ENCODE measurements around the gene PRKACG.

The PRKACG gene

GRCh38 chr9:68964102-68964541 lies 49.8 kb downstream of the PRKACG start:
- CTCF ChIA-PET, result interaction anchor here (0.6 to 2.3 kb wide), 5 partner anchors 10 to 118 kb away, joined by 3 to 8 read pairs (median 5); no protein-coding TSS in a partner anchor
- no CpG with 5 or more reads among the region's 3 CpGs for WGBS (ENCODE audit: insufficient coverage)

GRCh38 chr9:68963416-68963815 lies 50.5 kb downstream of the PRKACG start:
- peaks cover 0 to 2% (median 0%) of the 10 kb centered on the region in 5 experiments for H3K9me3 ChIP-seq (ENCODE audit: control extremely low read depth in 1 of 5, control insufficient read depth in 4 of 5, insufficient read depth in 2 of 5, low read depth in 1 of 5, low read length in 4 of 5)
- no peak for DNase-seq
- H3K27me3 ChIP-seq (replicated peaks in 2 of 5; ENCODE audit: control insufficient read depth in 4 of 5, insufficient read depth in 5 of 5, low read length in 4 of 5), result no peaks in the 10 kb centered on the region
- H3K36me3 ChIP-seq (ENCODE audit: control insufficient read depth in 4 of 4, insufficient read depth in 4 of 4, low read length in 3 of 4), result peaks cover 0 to 2% (median 0%) of the 10 kb centered on the region in 4 experiments
- CTCF ChIA-PET, result interaction anchor here (1.3 to 2.3 kb wide), 4 partner anchors 10 to 18 kb away, joined by 4 to 8 read pairs (median 5); no protein-coding TSS in a partner anchor
- H3K27ac ChIP-seq (ENCODE audit: insufficient read depth in 1 of 2, low read depth in 1 of 2, low read length in 2 of 2, poor library complexity in 1 of 2, severe bottlenecking in 2 of 2), result no peak overlapping the region
- POLR2A ChIA-PET, result no interaction called here
- 100% methylated on average over 3 of the region's 3 CpGs for WGBS (ENCODE audit: insufficient coverage)
- H3K4me3 ChIP-seq (ENCODE audit: control insufficient read depth in 1 of 7, extremely low read depth in 1 of 7, insufficient read depth in 4 of 7, low read depth in 2 of 7, low read length in 6 of 7), result no peak overlapping the region
- peaks cover 0 to 14% (median 0%) of the 10 kb centered on the region in 4 experiments for H3K4me1 ChIP-seq (ENCODE audit: control extremely low read depth in 1 of 4, control insufficient read depth in 4 of 4, insufficient read depth in 4 of 4, low read length in 3 of 4)

More at GRCh38 chr9:68964102-68964541, 49.8 kb downstream of the PRKACG start:
- peaks cover 0 to 2% (median 0%) of the 10 kb centered on the region in 4 experiments for H3K36me3 ChIP-seq (ENCODE audit: control insufficient read depth in 4 of 4, insufficient read depth in 4 of 4, low read length in 3 of 4)
- H3K4me3 ChIP-seq (ENCODE audit: control insufficient read depth in 1 of 7, extremely low read depth in 1 of 7, insufficient read depth in 4 of 7, low read depth in 2 of 7, low read length in 6 of 7), result no peak overlapping the region
- no peaks in the 10 kb centered on the region for H3K27me3 ChIP-seq (replicated peaks in 2 of 5; ENCODE audit: control insufficient read depth in 4 of 5, insufficient read depth in 5 of 5, low read length in 4 of 5)
- POLR2A ChIA-PET, result interaction anchor here (1.1 kb wide), 1 partner anchor 14 kb away, joined by 3 read pairs; no protein-coding TSS in a partner anchor
- H3K27ac ChIP-seq (ENCODE audit: insufficient read depth in 1 of 2, low read depth in 1 of 2, low read length in 2 of 2, poor library complexity in 1 of 2, severe bottlenecking in 2 of 2), result no peak overlapping the region
- no peak for DNase-seq
- peaks cover 0 to 14% (median 0%) of the 10 kb centered on the region in 4 experiments for H3K4me1 ChIP-seq (ENCODE audit: control extremely low read depth in 1 of 4, control insufficient read depth in 4 of 4, insufficient read depth in 4 of 4, low read length in 3 of 4)
- H3K9me3 ChIP-seq (ENCODE audit: control extremely low read depth in 1 of 5, control insufficient read depth in 4 of 5, insufficient read depth in 2 of 5, low read depth in 1 of 5, low read length in 4 of 5), result peaks cover 0 to 2% (median 0%) of the 10 kb centered on the region in 5 experiments

All from common myeloid progenitor, CD34-positive (primary cell).